NCI-H774 (cell line): Measurements from ENCODE around the gene DNM1.
"Not testable (repeated sequence)": the region's sequence is repeated elsewhere in the genome, so short reads cannot be mapped to it uniquely, and the experiment has no call there.

Experiments used
- DNase-seq: peaks from one replicate; lab custom pipeline; 2025; lab: John Stamatoyannopoulos, UW

The DNM1 gene

DNA sequence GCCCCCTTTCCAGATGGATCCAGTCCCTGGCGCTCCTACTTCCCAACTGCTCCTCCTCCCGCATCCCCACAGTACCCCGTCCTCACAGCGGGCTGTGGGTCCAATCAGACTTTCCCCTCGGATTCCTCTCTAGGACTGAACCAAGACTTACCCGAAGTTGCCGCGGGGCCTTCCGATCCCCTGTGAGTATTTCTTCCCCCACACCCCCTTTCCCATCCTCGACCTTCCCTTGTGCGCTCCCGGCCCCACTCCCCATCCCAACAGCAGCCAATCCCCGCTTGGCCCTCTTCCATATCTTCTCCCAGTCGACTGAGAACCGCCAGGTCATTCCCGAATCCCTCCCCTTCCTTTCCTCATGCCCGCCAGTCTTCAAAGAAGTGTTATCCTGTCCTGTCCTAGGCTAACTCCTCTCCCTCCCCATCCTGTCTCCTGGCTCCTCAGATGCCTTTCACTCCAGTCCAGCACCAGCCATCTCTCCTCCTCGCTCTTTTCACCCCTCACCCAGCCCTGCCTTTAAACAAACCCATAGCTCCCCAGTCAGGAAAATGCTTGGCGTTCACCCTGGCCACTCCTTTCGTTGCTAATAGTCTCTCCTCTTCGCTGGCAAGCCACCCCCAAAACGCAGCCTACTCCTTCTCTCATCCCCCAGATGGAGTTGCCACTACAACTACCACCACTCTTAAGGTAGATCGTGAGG lies 73.5 kb downstream of the DNM1 start:
- no peak for DNase-seq

DNA sequence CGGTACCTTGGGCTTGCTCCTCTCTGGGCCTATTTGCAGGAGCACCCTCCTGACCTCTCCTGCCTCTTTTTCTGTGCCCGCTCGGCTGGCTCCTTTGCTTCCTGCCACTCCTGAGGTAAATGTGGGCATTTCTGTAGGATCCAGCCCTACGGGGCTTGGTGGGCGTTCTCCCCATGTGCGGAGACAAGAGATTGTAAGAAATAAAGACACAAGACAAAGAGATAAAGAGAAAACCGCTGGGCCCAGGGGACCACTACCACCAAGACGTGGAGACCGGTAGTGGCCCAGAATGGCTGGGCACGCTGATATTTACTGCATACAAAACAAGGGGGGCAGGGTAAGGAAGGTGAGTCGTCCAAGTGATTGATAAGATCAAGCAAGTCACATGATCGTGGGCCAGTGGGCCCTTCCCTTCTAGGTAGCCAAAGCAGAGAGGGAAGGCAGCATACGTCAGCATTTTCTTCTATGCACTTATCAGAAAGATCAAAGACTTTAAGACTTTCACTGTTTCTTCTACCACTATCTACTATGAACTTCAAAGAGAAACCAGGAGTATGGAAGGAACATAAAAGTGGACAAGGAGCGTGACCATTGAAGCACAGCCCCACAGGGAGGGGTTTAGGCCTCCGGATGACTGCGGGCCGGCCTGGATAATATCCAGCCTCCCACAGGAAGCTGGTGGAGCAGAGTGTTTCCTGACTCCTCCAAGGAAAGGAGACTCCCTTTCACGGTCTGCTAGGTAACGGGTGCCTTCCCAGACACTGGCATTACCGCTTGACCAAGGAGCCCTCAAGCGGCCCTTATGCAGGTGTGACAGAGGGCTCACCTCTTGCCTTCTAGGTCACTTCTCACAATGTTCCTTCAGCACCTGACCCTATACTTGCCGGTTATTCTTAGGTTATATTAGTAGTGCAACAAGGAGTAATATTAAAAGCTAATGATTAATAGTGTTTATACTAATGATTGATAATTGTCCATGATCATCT lies 76.2 kb downstream of the DNM1 start:
- not testable (repeated sequence) for DNase-seq

DNA sequence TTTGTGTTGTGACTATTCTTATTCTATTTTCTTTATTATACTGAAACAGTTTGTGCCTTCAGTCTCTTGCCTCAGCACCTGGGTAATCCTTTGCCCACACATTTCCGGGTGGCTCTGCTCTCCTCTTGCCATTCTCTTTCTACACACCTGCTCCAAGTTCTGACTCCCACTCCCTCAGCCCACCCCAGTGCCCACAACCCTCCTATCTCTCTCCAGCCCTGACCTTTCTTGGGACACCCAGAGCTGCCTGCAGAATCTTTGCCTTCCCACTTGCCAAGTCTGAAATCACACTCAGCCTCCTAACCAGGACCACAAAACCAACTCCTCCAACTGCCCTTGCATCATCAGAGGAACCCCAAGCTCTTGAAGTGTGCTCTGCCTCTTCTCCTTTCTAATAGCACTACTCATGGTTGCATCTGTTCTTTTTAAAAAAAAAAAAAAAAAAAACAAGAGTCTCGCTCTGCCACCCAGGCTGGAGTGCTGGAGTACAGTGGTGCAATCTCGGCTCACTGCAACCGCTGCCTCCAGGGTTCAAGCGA lies 77.0 kb downstream of the DNM1 start:
- DNase-seq: no peak

DNA sequence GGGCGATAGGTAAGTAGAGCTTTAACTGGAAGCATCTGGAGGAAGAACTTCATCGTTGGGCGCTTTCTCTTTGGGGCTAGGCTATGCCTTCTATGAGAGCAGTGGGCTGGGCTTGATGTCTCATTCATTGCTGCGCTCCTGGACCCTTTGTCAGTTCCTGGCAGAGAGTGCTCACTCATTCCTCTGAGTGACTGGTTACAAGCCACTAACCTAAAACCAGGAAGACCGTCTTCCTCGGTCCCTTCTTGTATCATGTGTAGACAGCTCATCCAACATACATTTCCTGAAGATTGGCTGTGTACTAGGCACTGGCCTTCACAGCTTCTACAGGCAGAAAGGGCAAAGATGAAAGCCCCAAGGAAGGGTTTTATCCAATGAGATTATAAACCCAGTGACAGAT lies 79.3 kb downstream of the DNM1 start:
- no peak for DNase-seq

DNA sequence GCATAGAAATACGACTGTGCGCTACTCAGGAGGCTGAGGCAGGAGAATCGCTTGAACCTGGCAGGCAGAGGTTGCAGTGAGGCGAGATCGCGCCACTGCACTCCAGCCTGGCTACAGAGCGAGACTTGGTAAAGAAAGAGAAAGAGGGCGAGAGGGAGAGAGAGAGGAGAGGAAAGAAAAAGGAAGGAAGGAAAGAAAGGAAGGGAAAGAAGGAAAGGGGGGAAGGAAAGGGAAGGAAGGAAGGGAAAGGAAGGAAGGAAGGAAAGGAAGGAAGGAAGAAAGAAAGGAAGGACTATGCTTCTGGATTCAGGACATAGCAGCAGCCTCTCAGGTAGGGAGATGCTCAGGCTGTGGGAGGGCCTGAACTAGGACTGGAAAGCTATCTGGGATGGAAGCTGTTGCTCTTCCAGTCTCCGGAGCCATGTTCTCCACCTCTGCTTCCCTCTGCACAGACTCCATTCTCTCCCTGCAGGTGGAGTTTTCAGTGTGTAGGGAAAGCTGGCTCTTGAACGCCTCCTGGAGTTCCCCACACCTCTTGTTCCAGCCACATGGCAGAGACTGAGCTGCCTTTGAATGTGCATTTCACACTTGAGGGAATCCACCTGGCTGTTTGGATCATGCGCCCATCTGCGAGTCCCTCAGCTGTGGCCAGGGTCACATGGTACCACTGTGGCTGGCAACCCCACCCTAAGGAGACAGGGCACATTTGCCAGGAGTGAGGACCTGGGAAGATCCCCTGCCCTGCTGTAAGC lies 82.0 kb downstream of the DNM1 start:
- no peak for DNase-seq

DNA sequence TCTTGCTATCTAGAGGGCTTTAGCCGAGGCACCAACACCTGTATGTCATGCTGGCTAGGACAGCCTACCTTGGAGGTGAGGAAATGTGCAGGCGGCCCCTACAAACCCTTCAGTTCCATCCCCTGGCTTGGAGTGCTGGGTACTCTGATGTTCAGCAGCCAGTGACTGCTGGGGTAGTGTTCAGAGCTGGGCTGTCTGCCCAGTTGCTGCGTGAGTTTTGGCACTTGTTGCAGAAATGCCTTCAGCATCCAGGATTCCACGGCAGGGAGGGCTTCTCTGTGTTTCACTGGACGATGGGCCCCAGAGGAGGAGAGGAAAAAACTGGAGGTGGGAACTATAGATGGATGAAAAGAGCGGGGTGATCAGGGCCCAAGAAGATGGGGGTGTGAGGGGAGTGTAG lies 83.3 kb downstream of the DNM1 start:
- DNase-seq: no peak

DNA sequence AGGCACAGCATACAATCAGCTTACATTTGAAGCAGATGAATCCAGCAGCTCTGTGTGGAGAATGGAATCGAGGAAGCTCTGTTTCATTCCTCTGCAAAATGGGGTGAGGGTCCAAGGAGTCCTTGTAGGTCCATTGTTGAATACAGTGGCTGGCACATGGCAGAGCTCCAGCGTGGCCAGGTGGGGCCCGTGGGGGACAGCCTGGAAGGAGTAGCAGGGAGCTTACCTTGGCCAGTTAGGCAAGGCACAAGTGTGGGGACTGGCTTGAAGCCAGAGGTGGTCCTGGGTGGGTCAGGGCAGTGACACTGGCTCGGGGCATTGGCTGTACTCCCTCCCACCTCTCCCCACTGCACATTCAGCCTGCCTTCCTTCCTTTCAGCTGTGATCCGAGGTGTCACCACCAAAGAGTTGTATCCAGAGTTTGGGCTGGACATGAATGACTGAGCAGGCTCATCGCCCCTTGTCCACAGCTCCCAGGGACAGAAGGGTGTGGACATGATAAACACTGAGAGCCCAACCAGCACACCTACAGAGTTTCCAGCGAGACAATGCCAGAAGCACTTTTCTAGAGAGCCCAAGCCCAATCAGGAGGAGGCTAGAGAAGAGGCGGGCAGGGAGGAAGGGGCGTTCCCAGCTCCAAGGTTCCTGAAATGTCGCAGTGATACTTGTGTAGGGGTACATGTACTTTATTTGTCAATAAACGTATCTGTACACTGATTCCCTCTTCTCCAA lies 85.3 kb downstream of the DNM1 start:
- DNase-seq: no peak

DNA sequence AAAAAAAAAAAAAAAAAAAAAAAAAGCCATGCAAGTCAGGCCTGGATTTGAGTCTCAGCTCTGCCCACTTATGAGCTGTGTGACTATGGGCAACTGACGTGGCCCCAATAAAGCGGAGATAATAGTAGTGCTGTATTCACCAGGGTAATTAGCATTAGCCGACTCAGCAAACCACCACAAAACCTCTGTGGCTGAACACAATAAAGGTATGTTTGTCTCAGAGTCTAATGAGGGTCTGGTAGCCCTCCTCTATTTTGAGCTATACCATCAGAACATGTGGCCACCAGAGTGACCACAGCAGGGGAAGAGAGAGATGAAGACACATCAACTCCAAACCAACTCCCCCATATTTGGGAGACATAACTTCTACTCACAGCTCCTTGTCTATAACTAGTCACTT lies 88.8 kb downstream of the DNM1 start:
- no peak for DNase-seq

DNA sequence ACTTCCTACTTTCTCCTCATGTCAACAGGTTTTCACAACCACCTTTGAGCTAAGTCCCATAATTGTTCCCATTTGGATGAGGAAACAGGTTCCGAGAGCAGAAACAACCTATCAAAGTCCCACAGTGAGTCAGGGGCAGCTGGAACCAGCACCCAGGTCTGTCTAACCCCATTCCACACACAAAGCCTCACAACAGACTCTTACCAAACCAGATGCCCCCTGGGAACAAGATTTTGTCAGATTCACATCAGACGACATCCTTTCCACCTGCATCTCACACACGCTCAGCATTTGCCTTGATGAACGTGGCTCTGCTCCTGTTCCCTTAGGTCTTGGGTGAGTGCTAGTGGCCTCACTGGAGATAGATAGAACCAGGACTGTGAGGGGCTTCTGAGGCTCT lies 89.9 kb downstream of the DNM1 start:
- DNase-seq: no peak

DNA sequence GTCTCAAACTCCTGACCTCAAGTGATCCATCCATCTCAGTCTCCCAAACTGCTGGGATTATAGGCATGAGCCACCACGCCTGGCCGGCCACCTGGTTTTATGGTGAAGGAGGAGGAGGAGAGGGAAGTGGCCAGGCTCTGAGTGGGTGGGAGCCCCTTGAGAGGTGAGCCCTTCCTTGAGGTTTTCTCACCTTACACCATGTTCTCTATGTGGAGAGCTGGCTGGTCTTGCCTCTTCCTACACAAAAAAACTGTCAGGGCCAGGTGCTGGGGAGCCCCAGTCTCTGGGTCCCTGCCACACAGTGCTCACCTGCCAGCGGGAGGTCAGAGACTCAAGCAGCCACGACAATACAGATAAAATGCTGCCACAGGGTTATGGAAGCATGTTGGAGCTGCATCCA lies 91.0 kb downstream of the DNM1 start:
- no peak for DNase-seq

DNA sequence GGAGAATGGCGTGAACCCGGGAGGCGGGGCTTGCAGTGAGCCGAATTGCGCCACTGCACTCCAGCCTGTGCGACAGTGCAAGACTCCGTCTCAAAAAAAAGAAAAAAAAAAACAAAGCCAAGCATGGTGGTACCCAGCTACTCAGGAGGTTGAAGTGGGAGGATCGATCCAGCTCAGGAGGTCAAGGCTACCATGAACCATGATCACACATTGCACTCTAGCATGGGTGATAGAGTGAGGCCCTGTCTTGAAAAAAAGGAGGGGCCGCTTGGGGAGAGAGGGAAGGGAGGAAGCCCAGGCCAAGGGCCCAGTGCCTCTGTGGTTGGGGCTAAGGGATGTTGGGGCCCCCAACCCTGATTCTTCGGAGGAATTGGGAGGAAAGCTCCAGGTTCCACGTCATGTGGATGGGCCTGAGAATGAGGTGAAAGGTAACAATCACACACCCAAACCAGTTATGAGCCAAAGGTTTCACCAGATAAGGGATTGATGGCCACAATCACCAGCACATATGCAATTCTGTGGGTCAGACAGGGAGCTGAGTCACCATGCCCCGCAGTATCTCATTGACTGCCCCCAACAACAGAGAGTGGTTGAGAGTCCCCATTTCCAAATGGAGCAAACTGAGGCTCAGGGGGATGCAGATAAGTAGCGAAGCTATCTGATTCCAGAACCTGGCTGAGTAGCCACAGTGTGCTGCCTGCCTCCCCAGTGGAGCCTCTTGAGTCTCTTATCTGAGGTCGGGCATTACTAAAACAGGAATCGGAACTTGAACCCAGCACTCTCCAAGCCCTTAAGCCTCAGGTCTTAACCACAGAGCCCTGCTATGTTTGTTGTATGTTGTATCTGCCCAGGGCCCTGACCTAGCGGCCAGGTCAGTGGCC lies 93.4 kb downstream of the DNM1 start:
- DNase-seq: no peak

DNA sequence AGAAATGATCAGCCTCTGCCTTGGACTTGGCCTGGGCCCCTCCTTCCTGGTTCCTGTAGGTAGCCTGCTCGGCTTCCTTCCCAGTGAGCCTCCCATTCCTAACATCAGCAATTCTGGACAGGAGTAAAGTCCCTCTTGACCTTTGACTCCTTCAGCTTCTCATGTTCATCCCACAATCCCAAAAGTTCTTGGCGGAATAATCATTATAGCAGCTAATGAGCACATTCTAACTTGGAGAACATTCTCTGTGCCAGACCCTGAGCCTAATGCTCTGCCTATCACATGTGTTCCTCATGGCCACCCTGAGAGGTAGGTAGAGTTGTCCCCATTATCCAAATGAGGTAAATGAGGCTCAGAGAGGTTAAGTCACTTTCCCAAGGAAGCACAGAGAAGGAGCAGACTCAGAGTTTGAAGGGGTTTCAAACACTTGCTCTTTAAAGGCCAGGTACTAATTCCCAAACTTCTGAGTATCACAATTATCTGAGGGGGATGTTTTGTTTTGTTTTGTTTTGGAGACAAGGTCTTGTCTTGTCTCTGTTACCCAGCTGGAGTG lies 94.1 kb downstream of the DNM1 start:
- no peak for DNase-seq

DNA sequence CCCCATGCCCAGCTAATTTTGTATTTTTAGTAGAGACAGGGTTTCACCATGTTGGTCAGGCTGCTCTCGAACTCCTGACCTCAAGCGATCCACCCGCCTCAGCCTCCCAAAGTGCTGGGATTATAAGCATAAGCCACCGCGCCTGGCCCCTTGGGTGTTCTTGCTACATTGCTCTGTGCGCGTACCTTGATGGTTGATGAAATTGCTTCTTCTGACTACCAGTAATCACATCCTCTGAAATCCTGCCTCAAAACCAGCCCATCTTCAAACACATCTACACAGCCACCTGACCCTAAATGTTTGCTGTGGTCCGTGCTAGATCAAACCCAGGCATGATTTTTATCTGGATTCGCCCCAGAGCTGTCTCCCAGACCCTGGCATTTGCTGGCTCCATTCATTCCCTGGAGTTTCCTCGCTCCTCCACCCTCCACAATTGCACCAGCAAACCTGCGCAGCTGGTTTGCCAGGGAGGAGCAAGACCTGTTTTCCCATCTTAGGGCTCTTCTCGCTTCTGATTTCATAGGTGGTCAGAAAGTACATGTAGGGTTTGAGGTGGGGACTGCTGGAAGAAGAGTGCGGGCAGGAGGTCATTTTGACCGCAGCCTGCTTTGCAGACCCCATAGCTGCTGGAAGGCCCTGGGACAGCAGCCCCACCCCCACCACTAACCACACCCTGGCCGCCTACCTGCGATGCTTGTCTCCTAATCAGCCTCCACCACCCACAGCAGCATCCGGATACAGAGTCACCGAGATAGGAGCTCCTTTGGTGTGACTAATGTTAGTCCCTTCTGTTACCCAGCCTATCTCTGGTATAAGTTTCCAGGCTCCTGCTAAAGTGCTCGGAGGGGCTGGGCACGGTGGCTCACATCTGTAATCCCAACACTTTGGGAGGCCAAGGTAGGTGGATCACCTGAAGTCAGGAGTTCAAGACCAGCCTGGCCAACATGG lies 95.6 kb downstream of the DNM1 start:
- DNase-seq: no peak

DNA sequence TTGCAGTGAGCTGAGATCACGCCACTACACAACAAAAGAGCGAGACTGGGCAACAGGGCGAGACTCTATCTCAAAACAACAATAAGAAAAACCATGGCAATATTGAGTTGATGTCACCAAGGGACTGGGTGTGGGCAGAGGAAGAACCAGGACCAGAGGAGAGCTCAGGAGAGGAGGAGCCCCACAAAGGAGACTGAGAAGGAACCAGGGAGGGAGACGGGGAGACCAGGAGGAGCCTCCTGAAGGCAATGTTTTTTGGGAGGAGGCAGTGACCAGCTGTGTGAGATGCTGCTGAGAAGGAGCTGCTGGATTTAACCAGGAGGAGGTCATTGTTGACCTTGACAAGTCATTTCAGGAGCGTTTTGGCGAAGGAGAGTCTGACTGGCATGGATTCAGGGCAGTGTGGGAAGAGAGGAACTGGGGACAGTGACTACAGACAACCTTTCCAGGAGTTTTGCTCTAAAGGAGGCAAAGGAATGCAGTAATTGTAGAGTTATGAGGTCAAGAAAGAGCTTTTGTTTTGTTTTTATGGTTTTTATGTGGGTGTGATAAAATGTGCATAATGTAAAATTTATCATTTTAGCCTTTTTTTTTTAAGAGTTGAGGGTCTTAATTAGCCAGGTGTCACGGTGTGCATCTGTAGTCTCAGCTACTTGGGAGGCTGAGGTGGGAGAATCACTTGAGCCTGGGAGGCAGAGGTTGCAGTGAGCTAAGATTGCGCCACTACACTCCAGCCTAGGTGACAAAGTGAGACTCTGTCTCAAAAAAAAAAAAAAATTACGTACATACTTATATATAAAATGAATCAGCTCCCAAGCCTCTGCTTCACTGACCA lies 101.2 kb downstream of the DNM1 start:
- DNase-seq: no peak
